ENCODE results near the gene DLGAP1.

The DLGAP1 gene

GRCh38 chr18:3690764-3691066 is 764.4 kb downstream of the DLGAP1 start:
- no peak for DNase-seq (ENCODE audit: low read depth)

- no peak for DNase-seq (ENCODE audit: low read depth)
These were observed 764.9 kb downstream of the DLGAP1 start for GRCh38 chr18:3689986-3690763.

GRCh38 chr18:3689091-3689490 is 766.0 kb downstream of the DLGAP1 start:
- DNase-seq (ENCODE audit: low read depth): no peak

GRCh38 chr18:3688690-3689089 is 766.4 kb downstream of the DLGAP1 start:
- no peak for DNase-seq (ENCODE audit: low read depth)

GRCh38 chr18:3683483-3683882 is 771.6 kb downstream of the DLGAP1 start:
- DNase-seq (ENCODE audit: low read depth): no peak

GRCh38 chr18:3682061-3682460 is 773.0 kb downstream of the DLGAP1 start:
- DNase-seq (ENCODE audit: low read depth): no peak

- DNase-seq (ENCODE audit: low read depth): no peak
These were observed 775.9 kb downstream of the DLGAP1 start for GRCh38 chr18:3679241-3679640.

GRCh38 chr18:3675994-3676393 is 779.1 kb downstream of the DLGAP1 start:
- no peak for DNase-seq (ENCODE audit: low read depth)

- DNase-seq (ENCODE audit: low read depth): no peak
These were observed 779.7 kb downstream of the DLGAP1 start for GRCh38 chr18:3675446-3675845.

- DNase-seq (ENCODE audit: low read depth): no peak
These were observed 783.9 kb downstream of the DLGAP1 start for GRCh38 chr18:3671176-3671575.

- DNase-seq (ENCODE audit: low read depth): no peak
These were observed 785.7 kb downstream of the DLGAP1 start for GRCh38 chr18:3669376-3669775.

GRCh38 chr18:3667255-3668137 is 787.6 kb downstream of the DLGAP1 start:
- no peak for DNase-seq (ENCODE audit: low read depth)

- DNase-seq (ENCODE audit: low read depth): no peak
These were observed 788.4 kb downstream of the DLGAP1 start for GRCh38 chr18:3666526-3667254.

GRCh38 chr18:3665780-3666525 is 789.2 kb downstream of the DLGAP1 start:
- peak; percentile 35 for DNase-seq (ENCODE audit: low read depth)

- DNase-seq (ENCODE audit: low read depth): no peak
These were observed 789.9 kb downstream of the DLGAP1 start for GRCh38 chr18:3665204-3665603.

- no peak for DNase-seq (ENCODE audit: low read depth)
These were observed 790.4 kb downstream of the DLGAP1 start for GRCh38 chr18:3664563-3665178.

GRCh38 chr18:3663870-3664512 is 791.1 kb downstream of the DLGAP1 start:
- no peak for DNase-seq (ENCODE audit: low read depth)

- no peak for DNase-seq (ENCODE audit: low read depth)
These were observed 793.1 kb downstream of the DLGAP1 start for GRCh38 chr18:3661989-3662388.

GRCh38 chr18:3660739-3661515 is 794.2 kb downstream of the DLGAP1 start:
- DNase-seq (ENCODE audit: low read depth): no peak

- no peak for DNase-seq (ENCODE audit: low read depth)
These were observed 796.6 kb downstream of the DLGAP1 start for GRCh38 chr18:3658529-3658928.
